HepG2 (cell line): Measurements from ENCODE around the gene PLB1. TPM values are rescaled to one million over a fixed set of nuclear protein-coding genes. Genes with fewer than 3 reads are reported as not detected.
A peak's percentile ranks its signal among the peaks of the same experiment; 100 is the strongest.

Experiments used
- CREBL2 ChIP-seq: sonication (generic); formaldehyde crosslinking; IDR thresholded peaks from 2 replicates; pipeline ENCODE4 v1.8.1; 2023; ENCODE audit warnings: missing genetic modification reagents, mild to moderate bottlenecking, borderline replicate concordance
- FOXO1 ChIP-seq: sonication (generic); formaldehyde crosslinking; IDR thresholded peaks from 2 replicates; pipeline ENCODE4 v1.4.0; 2020; ENCODE audit warnings: missing genetic modification reagents
- GABPB1 ChIP-seq: IDR thresholded peaks from 2 replicates; pipeline ENCODE4 v1.6.1; 2016; ENCODE audit warnings: mild to moderate bottlenecking, missing genetic modification reagents, moderate library complexity, missing compliant biosample characterization
- GATAD2A ChIP-seq: IDR thresholded peaks from 2 replicates; pipeline ENCODE4 v1.6.1; 2016
- GMEB1 ChIP-seq: sonication (generic); formaldehyde crosslinking; IDR thresholded peaks from 2 replicates; pipeline ENCODE4 v1.5.1; 2020; ENCODE audit warnings: missing genetic modification reagents, mild to moderate bottlenecking, borderline replicate concordance
- KDM1A ChIP-seq: IDR thresholded peaks from 2 replicates; pipeline ENCODE4 v1.6.1; 2016; ENCODE audit warnings: missing compliant biosample characterization
- MXD4 ChIP-seq: IDR thresholded peaks from 2 replicates; pipeline ENCODE4 v1.6.1; 2016; ENCODE audit warnings: mild to moderate bottlenecking, missing biosample characterization, missing genetic modification reagents
- NFIC ChIP-seq: IDR thresholded peaks from 2 replicates; pipeline ENCODE4 v1.6.1; 2012; ENCODE audit warnings: mild to moderate bottlenecking, low read length, inconsistent platforms
- NR2F6 ChIP-seq, 2 experiments: IDR thresholded peaks; 2 replicates each; pipeline ENCODE4 v1.6.1; 2016; ENCODE audit warnings: antibody characterized with exemption in 1 of 2, mild to moderate bottlenecking in 1 of 2
- POLR2A ChIP-seq, 2 experiments: IDR thresholded peaks; 2 replicates each; pipeline ENCODE4 v1.6.1; 2011; ENCODE audit warnings: low read depth in 2 of 2, low read length in 2 of 2, mild to moderate bottlenecking in 1 of 2, moderate library complexity in 1 of 2; ENCODE audit not compliant: insufficient read depth in 1 of 2
- RARA ChIP-seq: IDR thresholded peaks from 2 replicates; pipeline ENCODE4 v1.6.1; 2016; ENCODE audit warnings: missing genetic modification reagents, missing compliant biosample characterization
- SMAD1 ChIP-seq: sonication (generic); formaldehyde crosslinking; IDR thresholded peaks from 2 replicates; pipeline ENCODE4 v1.4.0; 2020; ENCODE audit warnings: missing genetic modification reagents, low read depth, mild to moderate bottlenecking, borderline replicate concordance
- SMAD3 ChIP-seq: sonication (generic); formaldehyde crosslinking; IDR thresholded peaks from 2 replicates; pipeline ENCODE4 v1.4.0; 2020; ENCODE audit warnings: missing genetic modification reagents
- ZNF230 ChIP-seq: sonication (generic); formaldehyde crosslinking; IDR thresholded peaks from 2 replicates; pipeline ENCODE4 v1.4.0; 2020; ENCODE audit warnings: mild to moderate bottlenecking, missing genetic modification reagents
- ZNF274 ChIP-seq: sonication (generic); formaldehyde crosslinking; IDR thresholded peaks from 2 replicates; pipeline ENCODE4 v1.5.1; 2020; ENCODE audit warnings: mild to moderate bottlenecking, missing genetic modification reagents
- ZNF546 ChIP-seq: sonication (generic); formaldehyde crosslinking; conservative IDR thresholded peaks from 2 replicates; pipeline ENCODE4 v1.8.1; 2023; ENCODE audit warnings: mild to moderate bottlenecking, missing genetic modification reagents
- ZNF564 ChIP-seq: sonication (generic); formaldehyde crosslinking; IDR thresholded peaks from 2 replicates; pipeline ENCODE4 v1.8.1; 2023; ENCODE audit warnings: mild to moderate bottlenecking, missing genetic modification reagents
- polyA plus RNA-seq, 8 experiments: library from polyadenylated mRNA; depleted of rRNA in 3 of 8; stranded (reverse) in 7 of 8; unstranded in 1 of 8; fragments of >200 nt; fragmentation: Illumina TruSeq in 4 of 8; extraction: Trizol in 4 of 8; gene quantifications; 2 replicates each; pipeline versions ENCODE4 v1.2.1 to v1.2.3, GENCODE V29; 2011 to 2016; ENCODE audit warnings: low read depth in 4 of 8, missing spikeins in 1 of 8, mixed read lengths in 1 of 8; ENCODE audit not compliant: insufficient read depth in 1 of 8
- total RNA-seq, 5 experiments: library from RNA; depleted of rRNA; stranded (reverse); fragments of >200 nt; fragmentation: Illumina TruSeq; extraction: Trizol; gene quantifications; 2 replicates each; pipeline ENCODE4 v1.2.3, GENCODE V29; 2016; ENCODE audit warnings: low read depth in 1 of 5
- TF ChIP-seq, protein P1 (sequence below): sonication (generic); formaldehyde crosslinking; conservative IDR thresholded peaks from 2 replicates; pipeline ENCODE4 v1.8.0; 2022; ENCODE audit warnings: missing genetic modification reagents
- TF ChIP-seq, protein P2 (sequence below): IDR thresholded peaks from 2 replicates; pipeline ENCODE4 v1.6.1; 2012; ENCODE audit warnings: low read depth, low read length, improper control_type of control experiment
- TF ChIP-seq, protein P3 (sequence below): sonication (generic); formaldehyde crosslinking; IDR thresholded peaks from 2 replicates; pipeline ENCODE4 v1.4.0; 2020; ENCODE audit warnings: missing genetic modification reagents, mild to moderate bottlenecking, borderline replicate concordance
- TF ChIP-seq, protein P4 (sequence below): sonication (generic); formaldehyde crosslinking; IDR thresholded peaks from 2 replicates; pipeline ENCODE4 v1.4.0; 2020; ENCODE audit warnings: missing genetic modification reagents

The PLB1 gene
- total and polyA plus RNA-seq, 2 of the 13 experiments (the other 11 are each of a cell fraction or from before 2014, with no cell fraction given) = 0.20 to 1.8 TPM

GRCh38 chr2:28594332-28595108 lies 98.7 kb downstream of the PLB1 start (continued):
- TF ChIP-seq CREBL2 (CRISPR knock-in tag) = no peak
- TF ChIP-seq POLR2A (IDR thresholded peaks at IDR 0.05; ENCODE audit: insufficient read depth in 1 of 2, low read depth in 2 of 2, low read length in 2 of 2) = no peak
- peak; percentile 55; the same call in 1 of the 2 replicates for TF ChIP-seq FOXO1 (CRISPR knock-in tag)
- no peak for TF ChIP-seq KDM1A (CRISPR knock-in tag)
- peak; percentile 35; the same call in 1 of the 2 replicates for TF ChIP-seq MXD4
- no peak for TF ChIP-seq ZNF546
- TF ChIP-seq RARA (CRISPR knock-in tag) = peak; percentile 35; the same call in 1 of the 2 replicates
- no peak for TF ChIP-seq NFIC
- no peak for TF ChIP-seq NR2F6 (IDR thresholded peaks at IDR 0.05)
- no peak for TF ChIP-seq NR2F6 (CRISPR knock-in tag; IDR thresholded peaks at IDR 0.05)
- no peak for TF ChIP-seq GMEB1 (CRISPR knock-in tag)
- TF ChIP-seq GABPB1 (CRISPR knock-in tag) = 0 out of 2 replicates have a peak, but pooled peaks have one; percentile 26
- peak; percentile 67; the same call in 1 of the 2 replicates for TF ChIP-seq SMAD3 (CRISPR knock-in tag)
- peak; percentile 55 for TF ChIP-seq GATAD2A (CRISPR knock-in tag)
- TF ChIP-seq, protein P1, sequence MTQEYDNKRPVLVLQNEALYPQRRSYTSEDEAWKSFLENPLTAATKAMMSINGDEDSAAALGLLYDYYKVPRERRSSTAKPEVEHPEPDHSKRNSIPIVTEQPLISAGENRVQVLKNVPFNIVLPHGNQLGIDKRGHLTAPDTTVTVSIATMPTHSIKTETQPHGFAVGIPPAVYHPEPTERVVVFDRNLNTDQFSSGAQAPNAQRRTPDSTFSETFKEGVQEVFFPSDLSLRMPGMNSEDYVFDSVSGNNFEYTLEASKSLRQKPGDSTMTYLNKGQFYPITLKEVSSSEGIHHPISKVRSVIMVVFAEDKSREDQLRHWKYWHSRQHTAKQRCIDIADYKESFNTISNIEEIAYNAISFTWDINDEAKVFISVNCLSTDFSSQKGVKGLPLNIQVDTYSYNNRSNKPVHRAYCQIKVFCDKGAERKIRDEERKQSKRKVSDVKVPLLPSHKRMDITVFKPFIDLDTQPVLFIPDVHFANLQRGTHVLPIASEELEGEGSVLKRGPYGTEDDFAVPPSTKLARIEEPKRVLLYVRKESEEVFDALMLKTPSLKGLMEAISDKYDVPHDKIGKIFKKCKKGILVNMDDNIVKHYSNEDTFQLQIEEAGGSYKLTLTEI (CRISPR knock-in tag) = no peak
- no peak for TF ChIP-seq ZNF564 (CRISPR knock-in tag)
- TF ChIP-seq ZNF230 (CRISPR knock-in tag) = no peak
- TF ChIP-seq, protein P2, sequence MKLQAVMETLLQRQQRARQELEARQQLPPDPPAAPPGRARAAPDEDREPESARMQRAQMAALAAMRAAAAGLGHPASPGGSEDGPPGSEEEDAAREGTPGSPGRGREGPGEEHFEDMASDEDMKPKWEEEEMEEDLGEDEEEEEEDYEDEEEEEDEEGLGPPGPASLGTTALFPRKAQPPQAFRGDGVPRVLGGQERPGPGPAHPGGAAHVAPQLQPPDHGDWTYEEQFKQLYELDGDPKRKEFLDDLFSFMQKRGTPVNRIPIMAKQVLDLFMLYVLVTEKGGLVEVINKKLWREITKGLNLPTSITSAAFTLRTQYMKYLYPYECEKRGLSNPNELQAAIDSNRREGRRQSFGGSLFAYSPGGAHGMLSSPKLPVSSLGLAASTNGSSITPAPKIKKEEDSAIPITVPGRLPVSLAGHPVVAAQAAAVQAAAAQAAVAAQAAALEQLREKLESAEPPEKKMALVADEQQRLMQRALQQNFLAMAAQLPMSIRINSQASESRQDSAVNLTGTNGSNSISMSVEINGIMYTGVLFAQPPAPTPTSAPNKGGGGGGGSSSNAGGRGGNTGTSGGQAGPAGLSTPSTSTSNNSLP = no peak
- TF ChIP-seq ZNF274 (CRISPR knock-in tag) = no peak
- TF ChIP-seq SMAD1 (CRISPR knock-in tag) = no peak
- TF ChIP-seq, protein P3, sequence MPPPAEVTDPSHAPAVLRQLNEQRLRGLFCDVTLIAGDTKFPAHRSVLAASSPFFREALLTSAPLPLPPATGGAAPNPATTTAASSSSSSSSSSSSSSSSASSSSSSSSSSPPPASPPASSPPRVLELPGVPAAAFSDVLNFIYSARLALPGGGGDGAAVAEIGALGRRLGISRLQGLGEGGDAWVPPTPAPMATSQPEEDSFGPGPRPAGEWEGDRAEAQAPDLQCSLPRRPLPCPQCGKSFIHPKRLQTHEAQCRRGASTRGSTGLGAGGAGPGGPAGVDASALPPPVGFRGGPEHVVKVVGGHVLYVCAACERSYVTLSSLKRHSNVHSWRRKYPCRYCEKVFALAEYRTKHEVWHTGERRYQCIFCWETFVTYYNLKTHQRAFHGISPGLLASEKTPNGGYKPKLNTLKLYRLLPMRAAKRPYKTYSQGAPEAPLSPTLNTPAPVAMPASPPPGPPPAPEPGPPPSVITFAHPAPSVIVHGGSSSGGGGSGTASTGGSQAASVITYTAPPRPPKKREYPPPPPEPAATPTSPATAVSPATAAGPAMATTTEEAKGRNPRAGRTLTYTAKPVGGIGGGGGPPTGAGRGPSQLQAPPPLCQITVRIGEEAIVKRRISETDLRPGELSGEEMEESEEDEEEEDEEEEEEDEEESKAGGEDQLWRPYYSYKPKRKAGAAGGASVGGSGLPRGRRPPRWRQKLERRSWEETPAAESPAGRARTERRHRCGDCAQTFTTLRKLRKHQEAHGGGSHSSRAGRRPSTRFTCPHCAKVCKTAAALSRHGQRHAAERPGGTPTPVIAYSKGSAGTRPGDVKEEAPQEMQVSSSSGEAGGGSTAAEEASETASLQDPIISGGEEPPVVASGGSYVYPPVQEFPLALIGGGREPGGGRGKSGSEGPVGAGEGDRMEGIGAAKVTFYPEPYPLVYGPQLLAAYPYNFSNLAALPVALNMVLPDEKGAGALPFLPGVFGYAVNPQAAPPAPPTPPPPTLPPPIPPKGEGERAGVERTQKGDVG = no peak
- TF ChIP-seq, protein P4, sequence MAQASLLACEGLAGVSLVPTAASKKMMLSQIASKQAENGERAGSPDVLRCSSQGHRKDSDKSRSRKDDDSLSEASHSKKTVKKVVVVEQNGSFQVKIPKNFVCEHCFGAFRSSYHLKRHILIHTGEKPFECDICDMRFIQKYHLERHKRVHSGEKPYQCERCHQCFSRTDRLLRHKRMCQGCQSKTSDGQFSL (CRISPR knock-in tag) = no peak
